Colon (tissue), 2 donors: Measurements from ENCODE around the gene MLN.

ENCODE experiments used
- FAIRE-seq: peaks from 2 replicates; lab custom pipeline; 2012; peaks lifted over from hg19 to GRCh38; lab: Jason Lieb, UNC
- donor health status: control.
- donor health status: control.

Gene MLN

DNA sequence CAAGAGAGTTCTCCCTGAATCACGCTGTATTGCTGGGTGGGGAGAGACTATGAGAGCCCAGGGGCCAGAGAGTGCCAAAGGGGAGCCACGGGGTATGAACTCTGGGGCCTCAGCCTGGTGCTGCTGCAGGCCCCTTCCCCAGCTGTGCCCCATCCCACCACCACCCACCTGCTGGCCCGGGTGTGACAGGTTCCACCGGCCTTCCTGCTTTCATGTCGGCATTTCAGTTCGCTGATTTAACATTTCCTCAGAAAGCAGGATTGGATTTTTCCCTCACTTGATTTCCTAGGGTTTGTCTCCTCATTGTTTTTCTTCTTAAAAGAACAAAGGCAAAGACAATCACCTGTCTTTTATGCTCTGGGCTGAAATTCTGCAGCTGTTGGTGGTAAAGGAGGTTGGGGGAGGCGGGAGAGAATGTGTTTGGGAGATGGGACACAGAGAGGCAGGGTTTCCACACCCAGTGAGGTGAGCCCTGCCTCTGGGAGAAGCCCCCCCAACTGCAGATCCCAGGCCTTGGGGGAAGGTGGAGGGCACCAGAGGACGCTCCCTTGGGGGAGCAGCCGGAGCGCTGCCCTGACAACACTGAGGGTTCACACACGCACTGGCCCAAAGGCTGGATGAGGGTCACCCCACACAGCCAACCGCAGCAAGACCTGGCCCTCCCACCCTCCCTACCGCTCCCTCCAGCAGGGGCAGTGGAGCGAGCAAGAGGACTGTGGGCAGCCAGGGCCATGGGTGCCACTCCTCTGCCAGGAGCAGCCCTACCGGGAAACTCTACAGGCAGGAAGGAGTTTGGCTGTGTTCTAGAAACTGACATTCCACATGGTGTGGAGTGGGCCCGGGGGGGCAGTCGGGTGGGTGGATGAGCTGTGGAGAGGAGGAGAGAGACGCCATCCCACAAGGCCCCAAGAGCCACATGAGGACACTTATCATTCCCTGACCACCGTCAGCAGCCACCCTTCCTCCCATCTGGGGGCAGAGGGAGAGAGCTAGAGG lies 10.5 kb upstream of the MLN start:
- FAIRE-seq = no peak

DNA sequence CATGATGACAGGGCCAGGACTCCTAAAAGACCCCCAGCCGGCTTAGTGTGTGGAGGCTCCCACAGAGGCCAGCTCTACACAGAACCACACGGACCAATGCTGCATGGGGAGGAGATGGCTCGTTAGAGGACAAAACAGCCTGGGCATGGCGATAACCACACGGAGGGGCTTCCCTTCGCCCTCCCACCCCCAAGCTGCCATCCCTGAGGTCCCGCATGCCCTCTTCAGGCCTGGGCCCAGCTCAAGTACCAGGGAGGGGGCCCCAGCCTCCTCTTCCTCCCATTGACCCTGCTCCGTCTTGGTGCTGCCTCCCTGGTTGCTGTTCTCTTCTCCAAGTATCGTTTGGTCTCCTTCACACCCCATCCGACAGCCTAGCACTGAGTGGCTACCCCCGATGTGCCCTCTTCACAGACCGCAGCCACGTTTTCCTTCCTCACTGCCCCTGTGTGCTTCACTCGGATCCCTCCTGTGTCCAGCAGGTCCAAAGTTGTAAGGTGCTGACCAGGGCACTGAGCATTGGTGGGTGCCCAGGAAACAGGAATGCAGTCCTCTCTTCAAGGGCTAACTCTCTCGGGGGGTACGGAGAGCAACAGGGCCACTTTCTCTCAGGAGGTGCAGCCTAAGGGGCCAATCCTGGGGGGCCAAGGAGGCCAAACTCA lies 9.6 kb upstream of the MLN start:
- FAIRE-seq = no peak

DNA sequence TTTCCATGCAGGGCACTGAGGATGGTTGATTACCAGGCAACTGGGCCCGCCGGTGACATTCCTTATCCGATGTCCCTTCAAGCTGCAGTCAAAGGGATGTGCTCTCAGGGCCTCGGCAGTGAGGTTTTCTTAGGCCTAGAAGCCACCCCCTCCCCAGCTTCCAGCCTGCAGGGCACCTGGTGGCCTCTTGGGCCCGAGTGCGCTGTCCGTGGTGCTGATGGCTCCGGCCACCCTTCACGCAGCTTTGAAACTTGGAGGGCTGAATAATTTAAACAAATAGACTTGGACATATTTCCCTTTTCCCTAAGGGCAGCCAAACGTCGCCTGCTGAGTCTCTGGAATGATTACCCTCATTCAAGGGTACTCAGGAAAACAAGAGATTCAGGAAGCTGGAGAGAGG lies 8.9 kb upstream of the MLN start:
- no peak for FAIRE-seq

DNA sequence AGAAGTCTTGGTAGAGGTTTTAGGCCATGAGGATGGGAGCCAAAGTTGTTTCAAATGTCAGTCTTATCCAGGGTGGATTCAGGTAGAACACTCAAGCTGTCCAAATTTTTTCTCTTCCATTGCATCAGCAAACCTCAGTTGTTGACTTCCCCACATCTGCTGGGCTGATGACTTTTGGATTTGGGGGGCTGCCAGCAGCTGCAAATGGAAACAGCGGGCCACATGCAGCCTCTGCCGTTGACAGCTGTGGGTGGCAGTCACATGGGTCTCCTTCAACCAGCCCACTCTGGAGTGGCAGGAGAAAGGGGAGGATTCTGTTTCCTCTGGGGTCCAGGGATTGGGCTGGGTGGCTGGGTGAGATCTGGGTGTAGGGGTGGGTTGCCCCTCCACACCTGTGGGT lies 5.8 kb upstream of the MLN start:
- no peak for FAIRE-seq

DNA sequence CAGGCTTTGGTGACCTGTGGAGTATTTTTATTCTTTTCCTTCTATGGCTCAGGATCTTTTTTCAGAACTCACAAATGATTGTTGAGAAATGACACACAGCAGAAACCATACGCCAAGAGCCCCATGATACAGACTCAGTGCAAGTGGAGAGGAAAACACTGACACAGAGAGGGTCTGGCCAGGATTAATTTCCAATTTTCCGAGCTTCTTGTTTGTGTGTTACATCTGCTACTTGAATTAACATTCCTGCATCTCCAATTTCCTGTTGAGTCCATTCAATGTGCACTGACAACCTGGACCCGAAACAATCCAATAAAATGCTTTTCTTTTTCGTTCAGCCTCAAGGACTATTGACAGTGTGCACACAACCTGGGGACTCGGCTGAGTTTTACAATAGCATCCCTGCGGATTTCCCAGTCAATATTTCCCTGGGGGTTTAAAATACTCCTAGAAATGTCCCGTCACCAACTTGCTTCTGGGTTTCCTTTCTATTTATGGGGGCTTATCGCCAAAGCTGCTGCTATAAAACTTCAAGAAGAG lies 4.9 kb upstream of the MLN start:
- FAIRE-seq = no peak

DNA sequence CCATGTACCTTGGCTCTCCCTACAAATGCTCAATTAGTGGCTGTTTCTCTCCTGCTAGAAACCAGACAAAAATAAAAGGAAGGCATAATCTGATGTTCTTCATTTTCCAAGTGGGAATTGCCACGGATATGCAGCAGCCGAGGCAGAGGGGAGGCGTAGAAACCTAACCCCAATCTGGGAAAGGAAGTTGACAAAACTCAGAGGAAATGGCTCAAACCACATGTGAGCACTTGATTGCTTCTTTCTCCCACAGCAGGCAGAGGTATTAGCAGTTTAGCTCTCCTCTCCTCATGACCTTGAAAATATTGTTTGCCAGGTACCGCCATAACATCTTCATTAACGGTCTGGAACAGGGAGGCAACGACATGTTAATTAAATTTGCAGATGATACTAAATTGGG lies 3.8 kb upstream of the MLN start:
- FAIRE-seq = no peak

DNA sequence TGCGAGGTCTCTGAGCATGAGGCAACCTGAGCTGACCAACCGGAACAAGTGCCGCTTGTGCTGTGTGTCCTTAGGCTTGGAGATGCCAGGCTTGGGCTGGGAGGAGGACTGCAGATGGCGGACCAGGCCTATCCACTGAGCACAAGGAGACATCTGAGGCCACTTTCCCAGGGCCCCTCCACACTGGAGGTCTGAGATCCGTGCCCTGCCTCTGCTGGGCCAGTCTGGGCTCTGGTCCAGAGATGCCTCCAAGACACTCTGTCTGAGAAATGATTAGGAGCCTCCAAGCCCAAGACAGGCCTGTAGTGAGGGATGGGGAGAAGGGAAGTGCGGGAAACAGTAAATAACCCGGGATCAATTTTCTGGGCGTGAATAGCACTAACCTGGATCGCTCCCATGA lies 3.0 kb upstream of the MLN start:
- no peak for FAIRE-seq

DNA sequence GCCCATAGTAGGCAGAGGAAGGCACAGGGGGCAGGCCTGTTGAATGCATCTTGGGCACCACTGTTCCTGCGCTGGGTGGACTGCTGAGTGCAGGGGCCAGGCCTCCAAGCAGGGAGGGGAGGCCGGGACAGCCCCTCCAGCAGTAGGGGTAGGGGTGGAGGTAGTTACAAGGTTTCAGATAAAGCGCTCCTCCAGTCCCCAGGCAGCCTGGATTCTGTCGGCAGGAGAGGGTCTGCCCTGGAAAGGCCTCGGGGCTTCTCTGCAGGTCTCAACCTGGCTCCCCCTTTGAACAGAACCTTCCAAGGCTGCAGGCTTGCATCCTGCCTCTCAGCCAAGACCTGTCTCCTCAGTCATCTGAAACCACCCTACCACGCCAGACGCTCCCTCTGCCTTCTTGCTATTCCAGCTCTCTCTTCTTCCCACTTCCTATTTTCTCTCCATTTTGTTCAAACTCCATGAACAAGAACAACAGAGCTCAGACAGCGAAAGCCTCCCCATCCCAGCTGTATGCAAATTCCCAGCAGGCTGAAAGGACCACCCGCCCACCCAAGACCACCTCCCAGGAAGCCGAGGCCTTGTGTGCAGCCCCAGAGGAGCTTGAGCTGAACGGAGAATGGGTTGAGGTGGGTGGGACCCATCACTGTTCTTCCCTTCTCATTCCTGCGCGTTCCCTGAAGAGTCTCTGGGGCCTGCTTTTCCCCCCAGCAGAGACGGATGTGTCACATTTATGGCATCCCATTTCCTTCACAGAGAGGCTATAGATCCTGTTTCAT lies 1.4 kb downstream of the MLN start:
- FAIRE-seq = no peak

DNA sequence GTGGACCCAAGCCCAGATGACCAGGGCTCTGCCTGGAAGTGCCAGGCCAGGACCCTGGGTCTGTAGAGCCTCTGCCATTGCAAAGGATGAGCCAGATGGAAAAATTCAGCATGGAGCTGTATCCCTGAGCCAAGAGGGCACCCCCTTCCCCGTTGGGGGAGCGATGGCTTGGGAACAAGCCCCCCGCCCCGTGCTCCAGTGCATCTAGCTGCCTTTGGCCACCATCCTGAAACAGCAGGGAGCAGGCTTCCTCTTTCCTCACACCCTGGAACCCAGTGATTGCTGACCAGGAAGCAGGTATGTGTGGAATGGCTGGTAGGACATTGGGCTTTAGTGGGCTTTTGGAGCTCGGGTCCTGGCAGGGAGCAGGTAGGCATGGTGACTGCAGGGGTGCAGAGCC lies 2.2 kb downstream of the MLN start:
- FAIRE-seq = no peak

DNA sequence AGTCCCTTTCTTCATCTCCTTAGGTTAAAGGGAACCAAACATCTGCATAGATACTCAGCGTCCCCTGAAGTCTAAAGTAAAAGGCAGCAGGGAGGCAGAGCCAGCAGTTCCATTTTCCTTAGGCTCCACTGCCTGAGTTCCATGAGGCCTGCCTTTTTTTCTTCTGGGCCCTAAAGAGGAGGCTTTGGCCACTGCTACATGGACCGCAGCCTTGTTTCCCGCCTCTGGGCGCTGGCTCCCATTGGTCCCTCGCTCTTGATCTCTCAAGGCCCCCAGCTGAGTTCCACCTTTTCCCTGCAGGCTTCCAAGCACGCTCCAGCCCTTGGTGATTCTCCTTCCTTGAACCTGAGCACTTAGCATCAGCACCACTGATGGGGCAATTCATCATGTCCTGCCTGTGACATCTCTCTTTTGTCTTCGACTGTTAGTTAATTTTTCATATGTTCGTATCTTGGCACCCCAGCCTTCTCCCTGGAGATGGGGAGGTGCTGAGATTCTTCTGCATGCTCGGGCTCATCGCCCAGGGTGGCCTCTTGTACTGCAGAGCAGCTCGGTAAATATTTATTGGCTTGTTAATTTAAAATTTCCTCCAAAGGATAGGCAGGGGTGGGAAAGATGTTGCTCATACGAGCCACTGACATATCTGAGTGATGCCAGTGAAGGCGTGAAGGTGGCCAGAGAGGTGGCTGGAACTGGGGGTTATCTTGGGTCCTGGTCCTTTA lies 3.4 kb downstream of the MLN start:
- FAIRE-seq = no peak

DNA sequence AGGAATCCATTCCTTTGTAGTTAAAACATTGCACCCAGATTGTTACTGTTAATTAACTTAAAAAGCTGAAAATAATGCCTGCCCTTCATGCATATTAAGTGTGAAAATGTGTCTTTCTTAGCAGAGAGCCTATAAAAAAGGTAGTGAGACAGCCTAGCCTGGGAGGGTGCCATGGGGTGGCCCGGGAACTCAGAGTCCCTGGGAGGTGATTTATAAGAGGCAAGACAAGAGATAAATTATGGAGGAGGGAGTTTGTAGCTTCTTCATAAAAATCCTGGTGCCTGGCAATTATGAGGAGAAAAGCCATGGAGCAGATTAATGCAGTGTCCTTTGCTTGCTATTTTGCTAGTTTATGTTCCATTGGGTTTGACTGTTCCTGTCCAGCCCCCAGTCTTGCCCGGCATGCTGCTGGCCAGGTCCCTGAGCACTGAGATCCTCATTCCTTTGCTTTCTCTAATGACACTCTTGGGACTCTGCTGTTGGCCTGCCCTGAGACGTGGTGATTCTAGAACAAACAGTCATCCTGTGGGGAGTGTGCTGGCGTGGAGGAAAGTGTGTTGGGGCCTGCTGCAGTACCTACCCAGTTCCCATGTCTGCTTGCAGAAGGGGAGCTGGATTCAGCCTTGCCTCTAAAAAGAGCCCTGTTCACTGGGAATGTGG lies 4.2 kb downstream of the MLN start:
- no peak for FAIRE-seq

DNA sequence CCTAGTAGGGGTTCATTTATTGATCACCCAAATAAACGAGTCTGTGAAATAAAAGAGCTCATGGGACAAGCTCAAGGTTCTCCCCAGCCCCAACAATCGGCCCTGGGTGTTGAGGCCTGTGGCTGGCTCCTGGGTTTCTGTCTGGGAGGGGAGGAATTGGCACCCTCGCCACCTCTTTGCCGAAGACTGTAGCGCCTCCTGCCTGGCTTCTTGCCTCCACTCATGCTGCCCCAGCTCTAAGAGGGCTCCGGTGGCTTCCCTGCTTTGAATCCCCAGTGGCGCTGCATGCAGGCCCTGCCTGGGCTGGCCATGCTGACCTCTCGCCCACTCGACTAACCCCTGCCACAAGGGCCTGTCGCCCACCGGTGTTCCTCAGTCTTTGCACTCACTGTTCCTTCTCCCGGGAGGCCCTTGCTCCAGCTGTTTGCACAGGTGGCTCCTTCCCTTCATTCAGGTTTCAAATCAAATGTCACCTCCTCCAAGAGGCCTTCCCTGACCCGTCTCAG lies 5.4 kb downstream of the MLN start:
- no peak for FAIRE-seq

DNA sequence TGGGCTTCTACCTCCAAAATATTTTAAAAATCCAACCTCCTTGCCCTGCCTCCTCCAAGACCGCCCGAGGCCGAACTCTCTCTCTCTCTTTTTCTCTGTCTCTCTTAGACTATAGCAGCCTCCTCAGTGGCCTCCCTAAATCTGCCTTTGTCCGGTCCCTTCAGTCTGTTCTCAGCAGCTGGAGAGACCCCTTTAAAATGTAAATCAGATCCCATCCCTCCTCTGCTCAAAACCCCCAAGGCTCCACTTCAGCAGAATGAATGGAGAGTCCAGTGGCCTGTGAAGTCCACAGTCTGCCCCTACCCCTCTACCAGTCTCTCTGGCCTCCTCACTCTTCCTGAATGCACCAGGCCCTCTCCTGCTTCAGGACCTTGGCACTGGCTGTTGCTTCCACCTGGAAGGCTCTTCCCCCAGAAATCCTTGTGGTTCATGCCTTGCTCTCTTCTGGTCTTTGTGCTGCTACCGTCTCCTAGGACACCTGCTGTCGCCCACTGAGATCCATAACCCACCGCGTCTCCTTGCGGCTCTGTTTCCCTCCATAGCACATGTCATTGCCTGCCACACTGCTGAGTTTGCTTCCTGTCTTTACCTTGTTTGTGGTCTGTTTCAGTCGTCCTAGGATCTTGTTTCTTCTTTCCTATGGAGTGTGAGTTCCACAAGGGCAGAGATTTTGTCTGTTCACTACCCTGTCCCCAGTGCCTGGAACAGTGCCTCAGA lies 6.0 kb downstream of the MLN start:
- no peak for FAIRE-seq

DNA sequence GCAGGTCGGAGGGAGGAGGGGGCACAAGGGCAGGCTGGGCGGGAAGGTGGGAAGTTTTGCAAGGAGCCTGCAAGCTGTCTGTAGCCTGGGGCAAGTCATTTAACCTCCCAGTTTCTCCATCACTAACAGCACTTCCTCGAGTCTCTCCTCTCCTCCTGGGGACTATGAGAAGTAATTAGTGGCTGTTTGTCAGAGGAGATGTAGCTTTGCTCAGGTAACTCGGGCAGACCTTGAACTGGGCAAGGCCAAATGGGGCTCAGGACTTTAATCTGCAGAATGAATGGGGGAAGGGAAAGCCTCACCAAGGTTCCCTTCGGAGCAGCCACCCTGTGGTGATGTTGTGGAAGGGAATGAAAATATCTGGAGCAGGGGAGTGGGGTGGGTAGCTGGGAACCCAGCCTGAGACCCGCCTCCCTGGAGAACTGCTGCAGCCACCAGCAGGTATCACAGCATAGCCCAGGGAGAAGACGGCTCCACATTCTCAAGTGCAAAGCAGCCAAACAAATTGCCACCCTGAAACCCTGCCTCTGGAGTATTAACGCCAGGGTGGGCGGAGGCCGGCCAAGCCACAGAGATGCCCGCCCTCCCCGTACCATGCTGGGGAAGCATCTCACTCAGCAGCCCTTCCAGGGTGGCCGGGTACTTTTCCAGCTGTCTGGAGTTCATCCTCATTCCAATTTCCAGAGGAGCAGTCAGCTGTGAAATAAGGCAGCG lies 8.7 kb downstream of the MLN start:
- no peak for FAIRE-seq

DNA sequence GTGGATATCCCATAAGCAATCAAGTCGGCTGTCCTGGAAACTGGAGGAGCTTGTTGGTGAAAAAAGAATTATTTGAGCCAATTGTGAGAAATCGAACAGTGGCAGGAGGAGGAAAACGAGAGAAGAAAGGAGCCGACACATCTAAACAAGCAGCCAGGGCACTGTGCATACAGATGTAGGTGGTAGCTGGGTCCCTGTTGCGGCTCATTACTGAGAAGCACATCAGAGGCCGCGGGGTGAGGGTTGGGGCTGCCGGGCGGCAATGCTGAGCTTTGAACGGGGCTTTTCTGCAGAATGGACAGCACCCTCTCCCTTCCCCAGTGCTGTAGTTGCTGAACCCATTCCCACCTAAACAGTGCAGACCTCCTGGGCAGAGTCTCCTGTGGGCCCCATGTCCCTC lies 10.8 kb downstream of the MLN start:
- FAIRE-seq = no peak

DNA sequence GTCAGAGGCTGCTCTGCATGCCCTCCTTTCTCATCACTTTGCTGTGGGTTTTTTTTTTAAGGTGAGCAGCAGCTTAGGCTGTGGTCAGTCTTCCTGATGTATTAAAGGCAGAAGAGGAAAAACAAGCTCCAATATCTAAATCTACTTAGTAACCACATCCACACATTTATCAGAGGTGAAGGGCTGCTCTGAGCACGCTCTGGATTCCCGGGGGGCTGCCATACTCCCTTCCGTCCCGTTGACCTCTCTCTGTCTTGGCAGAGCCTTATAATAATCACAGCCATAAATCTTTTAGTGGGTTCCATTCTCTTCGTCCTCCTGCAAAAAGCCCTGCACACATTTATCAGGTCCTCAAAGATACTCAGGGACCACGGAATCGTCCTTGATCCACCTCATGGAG lies 12.2 kb downstream of the MLN start:
- no peak for FAIRE-seq

DNA sequence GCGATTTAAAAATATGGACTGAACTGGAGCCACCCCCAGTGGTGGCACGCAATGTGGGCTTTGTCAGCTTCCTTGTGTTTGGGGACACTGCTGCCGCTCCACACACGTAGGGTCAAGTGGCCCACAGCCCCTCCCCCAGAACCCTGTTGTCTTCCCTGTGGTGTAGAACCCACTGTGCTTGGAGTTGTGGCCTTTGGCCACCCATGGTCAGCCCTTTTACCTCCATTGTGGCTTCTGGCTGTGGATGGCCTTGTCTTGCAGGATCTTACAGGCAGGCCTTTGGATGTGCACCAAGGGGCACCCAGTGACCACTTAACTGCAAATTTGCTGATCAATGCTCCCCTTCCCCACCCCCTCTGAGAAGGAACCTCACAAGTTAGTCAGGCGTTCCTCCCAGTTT lies 12.9 kb downstream of the MLN start:
- no peak for FAIRE-seq

DNA sequence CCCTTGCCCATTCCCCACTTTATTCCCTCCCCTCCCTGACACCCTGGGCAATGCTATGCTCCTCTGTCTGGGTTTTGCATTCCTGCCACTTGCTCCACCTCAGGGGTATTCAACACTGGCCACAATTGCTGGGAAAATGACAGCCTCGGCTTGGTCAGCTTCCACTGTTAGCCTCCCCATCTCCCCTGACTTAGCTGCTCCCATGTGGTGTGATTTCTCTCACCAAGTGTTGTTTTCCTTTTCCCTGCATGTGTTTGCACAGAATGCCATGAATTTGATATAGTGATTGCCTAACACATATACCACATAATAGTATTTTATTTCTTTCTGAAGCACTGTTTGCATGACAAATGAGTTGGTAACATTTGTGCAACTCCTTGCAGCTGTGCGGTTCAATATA lies 13.4 kb downstream of the MLN start:
- no peak for FAIRE-seq

DNA sequence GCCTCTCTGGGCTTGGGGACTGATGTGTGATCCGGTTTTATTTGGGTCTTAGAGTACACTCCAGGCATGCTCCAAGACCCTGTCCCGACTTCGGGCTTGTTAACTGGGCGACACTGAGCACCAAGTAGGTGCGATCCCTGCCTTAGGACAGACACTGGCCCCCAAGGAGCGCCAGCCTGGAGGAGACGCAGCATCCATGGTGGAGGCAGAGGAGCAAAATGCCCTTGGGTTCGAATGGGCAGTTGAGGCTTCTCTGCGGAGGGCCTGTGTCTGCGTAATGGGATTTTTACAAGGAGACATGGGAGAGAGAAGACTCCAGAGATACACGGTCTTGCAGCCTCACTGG lies 14.3 kb downstream of the MLN start:
- no peak for FAIRE-seq
